GM23338 (cell line): ENCODE measurements around the gene PHKB. TPM values are rescaled to one million over a fixed set of nuclear protein-coding genes. Genes with fewer than 3 reads are reported as not detected.

Experiments used
- ATAC-seq: fragments of 200-7000 bp; cut with Tn5 transposase; 3 replicates; pipeline ENCODE4 v1.9.1; 2020
- DNase-seq: peaks from one replicate; pipeline ENCODE4 v3.0.0-alpha.2; 2015; ENCODE audit warnings: low spot score
- H2AFZ ChIP-seq: fragments of 200-600 bp; sonication (generic); 2 replicates; pipeline ENCODE4 v1.8.0; 2016; ENCODE audit warnings: antibody characterized with exemption, mild to moderate bottlenecking, moderate library complexity
- H3F3A ChIP-seq: fragments of 200-600 bp; sonication (generic); replicated peaks from 2 replicates; pipeline ENCODE4 v1.8.0; 2017; ENCODE audit warnings: antibody characterized with exemption, mixed run types, low read depth
- H3K27ac ChIP-seq: fragments of 200-600 bp; sonication (generic); 2 replicates; pipeline ENCODE4 v1.6.1; 2016; ENCODE audit warnings: low read depth
- H3K27me3 ChIP-seq: fragments of 200-600 bp; sonication (generic); 2 replicates; pipeline ENCODE4 v1.8.0; 2016; ENCODE audit warnings: mild to moderate bottlenecking, mixed run types, moderate library complexity; ENCODE audit not compliant: insufficient read depth
- H3K36me3 ChIP-seq: fragments of 200-600 bp; sonication (generic); 2 replicates; pipeline ENCODE4 v1.8.0; 2016; ENCODE audit warnings: mild to moderate bottlenecking; ENCODE audit not compliant: insufficient read depth
- H3K4me1 ChIP-seq: fragments of 200-600 bp; sonication (generic); 2 replicates; pipeline ENCODE4 v1.8.0; 2016; ENCODE audit warnings: mild to moderate bottlenecking, moderate library complexity; ENCODE audit not compliant: insufficient read depth
- H3K4me2 ChIP-seq: fragments of 200-600 bp; sonication (generic); 2 replicates; pipeline ENCODE4 v1.7.1; 2017; ENCODE audit warnings: mixed run types
- H3K4me3 ChIP-seq: fragments of 200-600 bp; sonication (generic); 2 replicates; pipeline ENCODE4 v1.6.1; 2016; ENCODE audit warnings: mixed run types
- H3K79me2 ChIP-seq: fragments of 200-600 bp; sonication (generic); replicated peaks from 2 replicates; pipeline ENCODE4 v1.8.0; 2017; ENCODE audit warnings: mild to moderate bottlenecking; ENCODE audit not compliant: insufficient read depth
- H3K9me2 ChIP-seq: fragments of 200-600 bp; sonication (generic); 2 replicates; pipeline ENCODE4 v1.8.0; 2017; ENCODE audit not compliant: insufficient read depth
- H4K20me1 ChIP-seq: fragments of 200-600 bp; sonication (generic); replicated peaks from 2 replicates; pipeline ENCODE4 v1.8.0; 2017; ENCODE audit warnings: mild to moderate bottlenecking; ENCODE audit not compliant: insufficient read depth
- H3K27ac Mint-ChIP-seq: 2 replicates; pipeline ENCODE4 v1.8.0; 2020; ENCODE audit warnings: inconsistent platforms, mild to moderate bottlenecking, moderate library complexity, mixed read lengths
- H3K27me3 Mint-ChIP-seq: 3 replicates; pipeline ENCODE4 v1.8.0; 2022; ENCODE audit warnings: low read depth, mild to moderate bottlenecking, moderate library complexity, mixed read lengths, inconsistent platforms; ENCODE audit not compliant: insufficient read depth, poor library complexity
- H3K36me3 Mint-ChIP-seq: 3 replicates; pipeline ENCODE4 v1.8.0; 2021; ENCODE audit warnings: low read depth, mild to moderate bottlenecking, inconsistent platforms, moderate library complexity, mixed read lengths
- H3K4me1 Mint-ChIP-seq: 3 replicates; pipeline ENCODE4 v1.8.0; 2020; ENCODE audit warnings: mild to moderate bottlenecking, inconsistent platforms, mixed read lengths
- H3K4me3 Mint-ChIP-seq: 3 replicates; pipeline ENCODE4 v1.8.0; 2021; ENCODE audit warnings: moderate library complexity, mild to moderate bottlenecking, inconsistent platforms, mixed read lengths
- H3K9me3 Mint-ChIP-seq: 3 replicates; pipeline ENCODE4 v1.8.0; 2020; ENCODE audit warnings: moderate library complexity, mild to moderate bottlenecking, inconsistent platforms, mixed read lengths
- CREB1 ChIP-seq: fragments of 250-450 bp; sonication (Bioruptor Pico); IDR thresholded peaks from 2 replicates; pipeline ENCODE4 v1.5.0; 2020; ENCODE audit warnings: low read depth, mild to moderate bottlenecking, moderate library complexity
- CTCF ChIP-seq, 2 experiments: fragments of 200-600 bp in 1 of 2; sonication (generic) in 1 of 2; conservative IDR thresholded peaks; 2 replicates each; pipeline versions ENCODE4 v1.5.1 to v1.6.1; 2016 to 2017; ENCODE audit warnings: antibody characterized with exemption in 2 of 2, low read depth in 2 of 2, mild to moderate bottlenecking in 2 of 2, moderate library complexity in 1 of 2
- EZH2 ChIP-seq: fragments of 200-600 bp; sonication (generic); IDR thresholded peaks from one replicate; pipeline ENCODE4 v1.8.0; 2017; ENCODE audit warnings: antibody characterized with exemption, mild to moderate bottlenecking, low read depth; ENCODE audit not compliant: unreplicated experiment
- EZH2phosphoT487 ChIP-seq: fragments of 200-600 bp; sonication (generic); IDR thresholded peaks from one replicate; pipeline ENCODE4 v1.8.1; 2018; ENCODE audit warnings: antibody characterized with exemption; ENCODE audit not compliant: unreplicated experiment
- JUNB ChIP-seq: IDR thresholded peaks from one replicate; pipeline ENCODE4 v1.6.1; 2016; ENCODE audit warnings: antibody characterized with exemption; ENCODE audit not compliant: unreplicated experiment
- NANOG ChIP-seq: IDR thresholded peaks from 2 replicates; pipeline ENCODE4 v1.6.1; 2016; ENCODE audit warnings: antibody characterized with exemption, borderline replicate concordance
- POLR2AphosphoS5 ChIP-seq: IDR thresholded peaks from 2 replicates; pipeline ENCODE4 v1.6.1; 2016; ENCODE audit warnings: antibody characterized with exemption, low read depth
- REST ChIP-seq: IDR thresholded peaks from one replicate; pipeline ENCODE4 v1.6.1; 2018; ENCODE audit warnings: antibody characterized with exemption; ENCODE audit not compliant: unreplicated experiment
- STAT1 ChIP-seq: IDR thresholded peaks from one replicate; pipeline ENCODE4 v1.6.1; 2016; ENCODE audit warnings: antibody characterized with exemption; ENCODE audit not compliant: unreplicated experiment
- ZNF114 ChIP-seq: fragments of 250-450 bp; sonication (Bioruptor Pico); IDR thresholded peaks from 2 replicates; pipeline ENCODE4 v1.5.0; 2020; ENCODE audit warnings: mild to moderate bottlenecking, moderate library complexity
- ZNF331 ChIP-seq: fragments of 250-450 bp; sonication (Bioruptor Pico); IDR thresholded peaks from 2 replicates; pipeline ENCODE4 v1.5.0; 2020; ENCODE audit warnings: low read depth, mild to moderate bottlenecking, moderate library complexity
- ZNF462 ChIP-seq: fragments of 250-450 bp; sonication (Bioruptor Pico); IDR thresholded peaks from 2 replicates; pipeline ENCODE4 v1.5.0; 2020; ENCODE audit warnings: mild to moderate bottlenecking, moderate library complexity
- polyA plus RNA-seq: library from polyadenylated mRNA; unstranded; fragments of >200 nt; fragmentation: Nextera tagmentation; extraction: Ambion mirVana; gene quantifications from 2 replicates; pipeline ENCODE4 v1.2.1, GENCODE V29; 2016
- total RNA-seq: library from RNA; depleted of rRNA; stranded (reverse); fragments of >200 nt; shearing (Covaris generic); gene quantifications from 2 replicates; pipeline ENCODE4 v1.2.3, GENCODE V29; 2014
- TF ChIP-seq, protein P1 (sequence below): IDR thresholded peaks from 2 replicates; pipeline ENCODE4 v1.6.1; 2016; ENCODE audit warnings: antibody characterized with exemption

Gene PHKB
- total and polyA plus RNA-seq, 2 experiments from 2014 or later, result 20.3 to 57.3 TPM

DNA sequence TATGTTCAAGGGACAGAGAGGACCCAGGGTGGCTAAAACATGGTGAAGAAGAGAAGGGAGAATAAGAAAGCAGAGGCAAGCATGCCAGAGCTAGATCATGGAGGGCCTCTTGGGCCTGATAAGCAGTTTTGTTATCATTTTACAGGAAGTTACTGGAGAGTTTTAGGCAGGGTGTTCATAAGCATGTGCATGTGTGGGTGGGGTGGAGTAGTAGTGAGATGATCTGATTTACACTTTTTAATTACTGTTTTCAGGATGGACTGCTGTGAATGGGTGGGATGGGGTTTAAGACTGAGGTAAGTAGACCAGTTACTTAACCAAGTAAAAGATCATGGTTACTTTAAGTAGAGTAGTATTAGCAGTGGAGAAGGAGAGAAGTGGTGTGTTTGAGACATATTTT, 173.6 kb downstream of the PHKB start:
- H3K27me3 ChIP-seq, result no peaks in the 10 kb centered on the region
- Mint-ChIP-seq H3K27ac (no peak overlapping the region), H3K36me3 (peaks cover 7% of the 10 kb centered on the region; the same call in 1 of the 3 replicates), H3K4me1 (peaks cover 2% of the 10 kb centered on the region; the same call in 1 of the 3 replicates), H3K9me3 (peaks cover 9% of the 10 kb centered on the region; the same call in 2 of the 3 replicates), H3K4me3 (no peak overlapping the region), H3K27me3 (no peaks in the 10 kb centered on the region)
- TF ChIP-seq EZH2phosphoT487, result no peak
- TF ChIP-seq EZH2, result no peak
- TF ChIP-seq ZNF462 (CRISPR knock-in tag), result no peak
- TF ChIP-seq STAT1, result no peak
- TF ChIP-seq, protein P1, sequence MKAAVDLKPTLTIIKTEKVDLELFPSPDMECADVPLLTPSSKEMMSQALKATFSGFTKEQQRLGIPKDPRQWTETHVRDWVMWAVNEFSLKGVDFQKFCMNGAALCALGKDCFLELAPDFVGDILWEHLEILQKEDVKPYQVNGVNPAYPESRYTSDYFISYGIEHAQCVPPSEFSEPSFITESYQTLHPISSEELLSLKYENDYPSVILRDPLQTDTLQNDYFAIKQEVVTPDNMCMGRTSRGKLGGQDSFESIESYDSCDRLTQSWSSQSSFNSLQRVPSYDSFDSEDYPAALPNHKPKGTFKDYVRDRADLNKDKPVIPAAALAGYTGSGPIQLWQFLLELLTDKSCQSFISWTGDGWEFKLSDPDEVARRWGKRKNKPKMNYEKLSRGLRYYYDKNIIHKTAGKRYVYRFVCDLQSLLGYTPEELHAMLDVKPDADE, result no peak
- TF ChIP-seq POLR2AphosphoS5, result no peak
- TF ChIP-seq ZNF114 (CRISPR knock-in tag), result no peak
- TF ChIP-seq REST, result no peak
- no peak for TF ChIP-seq NANOG
- TF ChIP-seq CREB1 (CRISPR knock-in tag), result no peak
- no peak for TF ChIP-seq JUNB
- TF ChIP-seq ZNF331 (CRISPR knock-in tag), result no peak
- no peak for TF ChIP-seq CTCF (conservative IDR thresholded peaks at IDR 0.05; ENCODE audit: low read depth in 2 of 2)
- no peak overlapping the region for H2AFZ ChIP-seq
- no peaks in the 10 kb centered on the region for H3K9me2 ChIP-seq
- H3K4me1 ChIP-seq, result no peaks in the 10 kb centered on the region
- H4K20me1 ChIP-seq, result no peaks in the 10 kb centered on the region
- H3K27ac ChIP-seq, result no peak overlapping the region
- no peak overlapping the region for H3K4me3 ChIP-seq
- H3K36me3 ChIP-seq, result no peaks in the 10 kb centered on the region
- no peaks in the 10 kb centered on the region for H3F3A ChIP-seq
- no peak for DNase-seq
- ATAC-seq, result no peak
- no peak overlapping the region for H3K4me2 ChIP-seq
- no peaks in the 10 kb centered on the region for H3K79me2 ChIP-seq
